MCF 10A (cell line): Measurements from ENCODE around the gene AFDN. TPM values are rescaled to one million over a fixed set of nuclear protein-coding genes. Genes with fewer than 3 reads are reported as not detected.

Source experiments
- BruUV-seq: library from RNA; stranded (reverse); fragments of 400-500 nt; replicated peaks from 2 replicates; lab custom pipeline; 2021; lab: Mats Ljungman, UMichigan
- CTCF ChIA-PET: fragments of 300-600 bp; sonication (Branson Sonifier 250); formaldehyde crosslinking; extraction: SDS; loops from one replicate; lab custom pipeline; 2021; ENCODE audit warnings: antibody characterized with exemption, inconsistent platforms; lab: Yijun Ruan, JAX
- POLR2A ChIA-PET: fragments of 300-600, 350-650 bp; sonication (Branson Sonifier 250); formaldehyde crosslinking; extraction: SDS; loops from one replicate; lab custom pipeline; 2020; ENCODE audit warnings: antibody characterized with exemption, inconsistent platforms; lab: Yijun Ruan, JAX
- DNase-seq: peaks from one replicate; pipeline ENCODE4 v3.0.0-alpha.2; 2018; ENCODE audit not compliant: unreplicated experiment
- H3K27ac Mint-ChIP-seq: one replicate; pipeline ENCODE4 v1.8.0; 2022; ENCODE audit warnings: mild to moderate bottlenecking, low read depth, mixed read lengths; ENCODE audit not compliant: unreplicated experiment
- H3K27me3 Mint-ChIP-seq: one replicate; pipeline ENCODE4 v1.8.0; 2022; ENCODE audit warnings: mixed read lengths; ENCODE audit not compliant: insufficient read depth, unreplicated experiment
- H3K36me3 Mint-ChIP-seq: one replicate; pipeline ENCODE4 v1.8.0; 2022; ENCODE audit warnings: mild to moderate bottlenecking, moderate library complexity, mixed read lengths; ENCODE audit not compliant: insufficient read depth, unreplicated experiment
- H3K4me1 Mint-ChIP-seq: one replicate; pipeline ENCODE4 v1.8.0; 2022; ENCODE audit warnings: mixed read lengths; ENCODE audit not compliant: insufficient read depth, unreplicated experiment
- H3K4me3 Mint-ChIP-seq: one replicate; pipeline ENCODE4 v1.8.0; 2022; ENCODE audit warnings: mild to moderate bottlenecking, moderate library complexity, mixed read lengths; ENCODE audit not compliant: unreplicated experiment
- H3K9me3 Mint-ChIP-seq: one replicate; pipeline ENCODE4 v1.8.0; 2022; ENCODE audit warnings: mixed read lengths; ENCODE audit not compliant: unreplicated experiment
- intact Hi-C: fragments of 100-400 bp; cut with micrococcal nuclease; formaldehyde crosslinking; loops from 2 replicates; pipeline ENCODE4 v1.14.1; 2022
- total RNA-seq: library from RNA; stranded (reverse); gene quantifications from 2 replicates; pipeline ENCODE4 v1.2.3, GENCODE V29; 2022
- TF ChIP-seq, protein P1 (sequence below): fragments of 200-600 bp; IDR thresholded peaks from one replicate; pipeline ENCODE4 v1.8.0; 2022; ENCODE audit warnings: antibody characterized with exemption, mild to moderate bottlenecking; ENCODE audit not compliant: unreplicated experiment

Gene AFDN
- total RNA-seq, 1 experiment from 2014 or later, result 115 TPM

DNA sequence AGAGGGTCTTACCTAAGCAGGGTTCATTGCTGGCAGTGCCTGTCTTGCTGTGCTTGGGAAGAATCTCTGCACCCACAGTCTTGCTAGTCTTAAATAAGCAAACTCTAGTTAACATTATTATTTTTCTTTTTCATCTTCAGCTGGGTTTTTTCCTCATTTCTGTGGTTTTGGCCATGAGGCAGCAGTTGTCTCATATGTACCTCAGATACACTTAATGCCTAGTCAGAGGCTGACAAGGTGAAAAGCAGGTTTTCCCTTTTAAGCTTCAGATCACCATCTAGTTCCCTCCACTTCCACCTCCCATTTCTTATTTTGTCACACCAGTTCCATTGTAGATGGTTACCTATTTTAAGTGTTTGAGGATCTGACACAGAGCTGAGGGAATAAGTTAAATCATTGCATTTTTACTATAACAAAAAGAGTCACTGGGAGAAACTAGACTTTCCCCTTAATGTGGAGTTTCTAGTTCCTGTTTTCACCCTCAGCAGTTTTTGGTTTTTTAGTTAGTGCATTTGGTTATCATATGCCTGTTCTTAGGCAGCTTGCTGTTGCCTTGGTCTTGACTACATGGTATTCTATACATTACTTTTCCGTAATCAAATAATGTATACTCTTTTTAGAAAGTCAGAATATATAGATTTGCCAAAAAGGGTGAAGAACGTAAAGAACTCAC is 46.0 kb downstream of the AFDN start:
- H3K27ac Mint-ChIP-seq, result no peak overlapping the region
- H3K4me1 Mint-ChIP-seq, result no peaks in the 10 kb centered on the region
- ChIA-PET POLR2A (interaction anchor here (0.7 to 1.8 kb wide), 4 partner anchors 9 to 157 kb away, joined by 3 to 5 read pairs (median 4); no protein-coding TSS in a partner anchor), CTCF (interaction anchor here (0.7 to 1.2 kb wide), 2 partner anchors 12 to 30 kb away, joined by 3 read pairs; no protein-coding TSS in a partner anchor)
- H3K27me3 Mint-ChIP-seq, result no peaks in the 10 kb centered on the region
- TF ChIP-seq, protein P1, sequence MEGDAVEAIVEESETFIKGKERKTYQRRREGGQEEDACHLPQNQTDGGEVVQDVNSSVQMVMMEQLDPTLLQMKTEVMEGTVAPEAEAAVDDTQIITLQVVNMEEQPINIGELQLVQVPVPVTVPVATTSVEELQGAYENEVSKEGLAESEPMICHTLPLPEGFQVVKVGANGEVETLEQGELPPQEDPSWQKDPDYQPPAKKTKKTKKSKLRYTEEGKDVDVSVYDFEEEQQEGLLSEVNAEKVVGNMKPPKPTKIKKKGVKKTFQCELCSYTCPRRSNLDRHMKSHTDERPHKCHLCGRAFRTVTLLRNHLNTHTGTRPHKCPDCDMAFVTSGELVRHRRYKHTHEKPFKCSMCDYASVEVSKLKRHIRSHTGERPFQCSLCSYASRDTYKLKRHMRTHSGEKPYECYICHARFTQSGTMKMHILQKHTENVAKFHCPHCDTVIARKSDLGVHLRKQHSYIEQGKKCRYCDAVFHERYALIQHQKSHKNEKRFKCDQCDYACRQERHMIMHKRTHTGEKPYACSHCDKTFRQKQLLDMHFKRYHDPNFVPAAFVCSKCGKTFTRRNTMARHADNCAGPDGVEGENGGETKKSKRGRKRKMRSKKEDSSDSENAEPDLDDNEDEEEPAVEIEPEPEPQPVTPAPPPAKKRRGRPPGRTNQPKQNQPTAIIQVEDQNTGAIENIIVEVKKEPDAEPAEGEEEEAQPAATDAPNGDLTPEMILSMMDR, result no peak
- no peak for DNase-seq
- H3K9me3 Mint-ChIP-seq, result no peaks in the 10 kb centered on the region
- intact Hi-C loops, result no loop called here
- H3K4me3 Mint-ChIP-seq, result no peak overlapping the region
- no TSS peak for BruUV-seq
- H3K36me3 Mint-ChIP-seq, result peaks cover 44% of the 10 kb centered on the region

DNA sequence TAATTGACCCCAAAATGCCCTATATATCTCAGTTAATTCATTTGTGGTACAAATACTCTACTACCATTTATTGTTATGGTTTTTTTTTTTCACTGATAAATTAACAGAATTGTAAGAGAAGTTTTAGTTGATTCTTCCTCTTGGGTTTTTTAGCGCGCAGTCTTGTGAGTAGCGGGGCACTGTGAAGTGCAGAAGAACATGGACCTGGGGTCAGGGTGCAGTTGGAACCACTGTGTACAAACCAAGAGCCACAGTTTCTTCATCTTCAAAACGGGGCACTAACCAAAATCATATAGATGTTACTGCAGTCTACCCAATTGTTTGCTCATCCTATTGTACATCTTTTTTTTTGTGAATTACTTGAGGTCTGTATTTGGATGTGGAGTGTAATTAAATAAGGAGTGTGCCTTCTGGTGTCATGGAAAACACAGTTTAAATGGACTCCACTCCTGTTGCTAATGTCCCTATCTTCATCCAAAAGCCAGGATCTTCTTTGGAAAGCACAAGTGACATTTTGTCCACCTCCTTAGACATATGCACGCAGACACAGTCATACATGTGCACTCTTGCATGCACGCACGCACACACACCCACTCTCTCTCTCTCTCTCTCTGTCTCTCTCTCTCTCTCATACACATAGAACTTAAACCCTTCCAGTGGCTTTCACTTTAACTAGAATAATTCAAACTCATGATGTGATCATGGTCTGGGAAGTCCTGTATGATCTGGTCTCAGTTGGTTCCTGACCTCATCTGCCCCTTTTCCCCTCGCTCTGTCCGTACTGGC is 51.5 kb downstream of the AFDN start:
- BruUV-seq, result no TSS peak
- H3K4me1 Mint-ChIP-seq, result no peaks in the 10 kb centered on the region
- intact Hi-C loops, result no loop called here
- no peak overlapping the region for H3K4me3 Mint-ChIP-seq
- no peaks in the 10 kb centered on the region for H3K9me3 Mint-ChIP-seq
- CTCF ChIA-PET, result no interaction called here
- TF ChIP-seq, protein P1, result no peak
- H3K27me3 Mint-ChIP-seq, result no peaks in the 10 kb centered on the region
- POLR2A ChIA-PET, result no interaction called here
- no peak for DNase-seq
- peaks cover 28% of the 10 kb centered on the region for H3K36me3 Mint-ChIP-seq
- no peak overlapping the region for H3K27ac Mint-ChIP-seq

DNA sequence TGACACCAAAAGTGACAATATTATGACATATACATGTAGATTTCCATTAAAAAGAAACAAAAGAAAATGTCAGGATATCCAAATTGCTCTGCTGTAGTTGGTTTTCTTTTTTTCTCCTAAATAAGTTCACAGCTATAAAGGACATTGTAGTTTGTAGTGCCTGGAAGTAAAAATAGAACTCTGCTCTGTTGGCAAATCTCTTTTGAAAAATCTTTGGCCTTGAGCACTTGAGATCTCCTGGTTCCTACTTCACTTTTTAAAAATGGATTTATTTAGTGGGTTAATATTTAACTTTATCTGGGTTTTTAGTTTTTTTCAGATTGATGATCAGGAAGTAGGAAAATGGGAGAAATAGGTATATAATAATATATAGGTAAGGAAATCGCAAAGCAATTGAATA is 52.9 kb downstream of the AFDN start:
- no peaks in the 10 kb centered on the region for H3K27me3 Mint-ChIP-seq
- POLR2A ChIA-PET, result interaction anchor here (0.6 to 1.5 kb wide), 4 partner anchors 12 to 52 kb away, joined by 3 read pairs; no protein-coding TSS in a partner anchor
- H3K4me3 Mint-ChIP-seq, result no peak overlapping the region
- peaks cover 25% of the 10 kb centered on the region for H3K36me3 Mint-ChIP-seq
- no peak overlapping the region for H3K27ac Mint-ChIP-seq
- BruUV-seq, result no TSS peak
- TF ChIP-seq, protein P1, result no peak
- DNase-seq, result no peak
- H3K9me3 Mint-ChIP-seq, result no peaks in the 10 kb centered on the region
- H3K4me1 Mint-ChIP-seq, result no peaks in the 10 kb centered on the region
- intact Hi-C loops, result no loop called here
- CTCF ChIA-PET, result no interaction called here

DNA sequence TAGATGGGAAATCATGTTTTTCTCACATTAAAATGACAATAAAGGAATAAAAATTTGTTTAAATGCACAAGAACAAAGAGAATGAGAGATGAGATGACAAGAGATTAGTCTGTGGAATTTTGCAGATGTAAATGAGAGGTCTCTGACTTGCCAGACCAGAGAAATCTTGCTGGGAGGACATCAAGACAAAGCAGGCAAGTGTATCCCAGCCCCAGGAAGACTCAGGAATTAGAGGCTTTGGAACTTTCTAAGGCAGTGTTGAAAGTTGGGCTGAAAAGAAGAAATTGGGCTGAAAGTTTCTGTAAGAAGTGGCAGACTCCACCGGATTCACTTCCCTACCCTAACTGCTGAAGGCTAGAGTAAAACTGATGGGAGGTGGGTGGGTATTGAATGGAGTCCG is 54.6 kb downstream of the AFDN start:
- no peaks in the 10 kb centered on the region for H3K27me3 Mint-ChIP-seq
- intact Hi-C loops, result no loop called here
- DNase-seq, result no peak
- TF ChIP-seq, protein P1, result no peak
- POLR2A ChIA-PET, result interaction anchor here (0.7 to 1.8 kb wide), 2 partner anchors 9 to 1203 kb away, joined by 3 to 5 read pairs; no protein-coding TSS in a partner anchor
- H3K27ac Mint-ChIP-seq, result no peak overlapping the region
- no peaks in the 10 kb centered on the region for H3K4me1 Mint-ChIP-seq
- H3K36me3 Mint-ChIP-seq, result peaks cover 19% of the 10 kb centered on the region
- no peak overlapping the region for H3K4me3 Mint-ChIP-seq
- no peaks in the 10 kb centered on the region for H3K9me3 Mint-ChIP-seq
- CTCF ChIA-PET, result interaction anchor here (0.8 kb wide), 1 partner anchor 18 kb away, joined by 4 read pairs; no protein-coding TSS in a partner anchor
- BruUV-seq, result no TSS peak
